Mesenchymal stem cell (in vitro differentiated cells and primary cell): ENCODE data around the gene PPP1R10.
A peak's percentile ranks its signal among the peaks of the same experiment; 100 is the strongest.

Experiments used
- DNase-seq: peaks from one replicate; pipeline ENCODE4 v3.0.0-alpha.2; 2013
- H2AFZ ChIP-seq: one replicate; pipeline ENCODE4 v1.6.1; 2013; ENCODE audit warnings: low read depth, mild to moderate bottlenecking, control low read depth, inconsistent platforms, low read length, moderate library complexity
- H2AK5ac ChIP-seq: 2 replicates; pipeline ENCODE4 v1.6.1; 2013; ENCODE audit warnings: low read length, moderate library complexity, mild to moderate bottlenecking, inconsistent platforms; ENCODE audit not compliant: severe bottlenecking
- H2BK120ac ChIP-seq: one replicate; pipeline ENCODE4 v1.6.1; 2013; ENCODE audit warnings: low read depth, mild to moderate bottlenecking, inconsistent platforms, low read length, moderate library complexity
- H2BK12ac ChIP-seq, 2 experiments: one replicate each; pipeline ENCODE4 v1.6.1; 2013; ENCODE audit warnings: inconsistent platforms in 2 of 2, low read length in 2 of 2, mild to moderate bottlenecking in 2 of 2, moderate library complexity in 2 of 2, control low read depth in 1 of 2
- H2BK15ac ChIP-seq: one replicate; pipeline ENCODE4 v1.6.1; 2013; ENCODE audit warnings: mild to moderate bottlenecking, low read depth, inconsistent platforms; ENCODE audit not compliant: poor library complexity, severe bottlenecking
- H2BK5ac ChIP-seq: 2 replicates; pipeline ENCODE4 v1.6.1; 2013; ENCODE audit warnings: low read depth, mild to moderate bottlenecking, low read length, control low read depth, inconsistent platforms; ENCODE audit not compliant: poor library complexity, severe bottlenecking
- H3K14ac ChIP-seq, 2 experiments: one replicate each; pipeline ENCODE4 v1.6.1; 2013; ENCODE audit warnings: inconsistent platforms in 2 of 2, low read length in 2 of 2, control low read depth in 1 of 2, mild to moderate bottlenecking in 1 of 2, moderate library complexity in 1 of 2
- H3K18ac ChIP-seq, 2 experiments: one replicate each; pipeline ENCODE4 v1.6.1; 2013; ENCODE audit warnings: inconsistent platforms in 2 of 2, low read length in 2 of 2, control low read depth in 1 of 2, low read depth in 1 of 2, mild to moderate bottlenecking in 1 of 2
- H3K23ac ChIP-seq, 2 experiments: one replicate each; pipeline ENCODE4 v1.6.1; 2013; ENCODE audit warnings: inconsistent platforms in 2 of 2, low read length in 2 of 2, mild to moderate bottlenecking in 2 of 2, moderate library complexity in 2 of 2, control low read depth in 1 of 2
- H3K27ac ChIP-seq: 2 replicates; pipeline ENCODE4 v1.5.1; 2013; ENCODE audit warnings: mild to moderate bottlenecking, moderate library complexity, low read length, control low read depth, inconsistent platforms; ENCODE audit not compliant: poor library complexity, severe bottlenecking
- H3K27me3 ChIP-seq, 2 experiments: 2 replicates each; pipeline versions ENCODE4 v1.6.1 to v1.7.0; 2013; ENCODE audit warnings: low read length in 2 of 2, mild to moderate bottlenecking in 2 of 2, moderate library complexity in 2 of 2, control low read depth in 1 of 2, inconsistent platforms in 1 of 2; ENCODE audit not compliant: control insufficient read depth in 1 of 2, insufficient read depth in 1 of 2
- H3K36me3 ChIP-seq, 2 experiments: 2 replicates each; pipeline versions ENCODE4 v1.6.1 to v1.7.0; 2013; ENCODE audit warnings: low read length in 2 of 2, control low read depth in 1 of 2, inconsistent platforms in 1 of 2, low read depth in 1 of 2, mild to moderate bottlenecking in 1 of 2; ENCODE audit not compliant: insufficient read depth in 2 of 2, control insufficient read depth in 1 of 2
- H3K4ac ChIP-seq, 2 experiments: one replicate each; pipeline ENCODE4 v1.6.1; 2013; ENCODE audit warnings: inconsistent platforms in 2 of 2, low read length in 2 of 2, mild to moderate bottlenecking in 2 of 2, moderate library complexity in 2 of 2, control low read depth in 1 of 2, low read depth in 1 of 2
- H3K4me1 ChIP-seq: 2 replicates; pipeline ENCODE4 v1.6.1; 2013; ENCODE audit warnings: low read depth, low read length, control low read depth; ENCODE audit not compliant: control insufficient read depth, insufficient read depth
- H3K4me2 ChIP-seq: 2 replicates; pipeline ENCODE4 v1.6.1; 2013; ENCODE audit warnings: low read length, mild to moderate bottlenecking, inconsistent platforms; ENCODE audit not compliant: poor library complexity, severe bottlenecking
- H3K4me3 ChIP-seq, 2 experiments: 2 replicates each; pipeline versions ENCODE4 v1.5.1 to v1.7.0; 2013; ENCODE audit warnings: low read length in 2 of 2, mild to moderate bottlenecking in 2 of 2, control low read depth in 1 of 2, low read depth in 1 of 2; ENCODE audit not compliant: insufficient read depth in 1 of 2
- H3K79me1 ChIP-seq: replicated peaks from 2 replicates; pipeline ENCODE4 v1.6.1; 2013; ENCODE audit warnings: mild to moderate bottlenecking, control low read depth, low read length, inconsistent platforms; ENCODE audit not compliant: poor library complexity, severe bottlenecking
- H3K9ac ChIP-seq: 2 replicates; pipeline ENCODE4 v1.7.0; 2013; ENCODE audit warnings: mild to moderate bottlenecking, low read length, moderate library complexity
- H3K9me3 ChIP-seq: 2 replicates; pipeline ENCODE4 v1.7.0; 2013; ENCODE audit warnings: mild to moderate bottlenecking, low read length; ENCODE audit not compliant: control insufficient read depth
- H4K8ac ChIP-seq: one replicate; pipeline ENCODE4 v1.6.1; 2013; ENCODE audit warnings: inconsistent platforms, mild to moderate bottlenecking, low read length, moderate library complexity
- H4K91ac ChIP-seq: one replicate; pipeline ENCODE4 v1.6.1; 2013; ENCODE audit warnings: mild to moderate bottlenecking, low read length, inconsistent platforms
- WGBS: methylation state at CpG from one replicate; pipeline ENCODE4 v1.1.7; 2013; ENCODE audit warnings: mixed read lengths; 5-methylcytosine and 5-hydroxymethylcytosine counted together
- small RNA-seq: library from polyadenylated mRNA; stranded (forward); fragments of <200 nt; extraction: miRNeasy Mini kit (QIAGEN cat#:217004); gene quantifications from one replicate; pipeline ENCODE3, GENCODE V24; 2013; ENCODE audit warnings: low read depth

The PPP1R10 gene

GRCh38 chr6:30554962-30555815, 61.9 kb downstream of the PPP1R10 start:
- Histone ChIP-seq H2BK12ac (no peak overlapping the region), H3K4ac (peak overlapping the region; percentile 3 to 89)

GRCh38 chr6:30554404-30554803, 62.6 kb downstream of the PPP1R10 start:
- Histone ChIP-seq H3K18ac (no peak overlapping the region), H3K9ac (peak overlapping the region; percentile 96), H4K8ac (no peak overlapping the region), H3K14ac (no peak overlapping the region), H2BK5ac (no peak overlapping the region), H2BK12ac (no peak overlapping the region), H3K4ac (no peak overlapping the region), H3K9me3 (no peaks in the 10 kb centered on the region), H3K4me1 (peaks cover 4% of the 10 kb centered on the region), H3K23ac (no peak overlapping the region), H3K27ac (no peak overlapping the region), H3K36me3 (peaks cover 34 to 60% of the 10 kb centered on the region in 2 experiments), H3K27me3 (no peaks in the 10 kb centered on the region), H3K79me1 (peaks cover 40% of the 10 kb centered on the region), H2AFZ (no peak overlapping the region), H3K4me2 (peak overlapping the region; percentile 10), H3K4me3 (peak overlapping the region in 1 of 2 experiments; percentile 95), H2BK15ac (no peak overlapping the region), H4K91ac (no peak overlapping the region), H2AK5ac (no peak overlapping the region), H2BK120ac (no peak overlapping the region)
- 95% methylated on average over 4 of the region's 4 CpGs for WGBS
- no peak for DNase-seq

More at GRCh38 chr6:30554962-30555815, 61.9 kb downstream of the PPP1R10 start:
- peak overlapping the region in 1 of 2 experiments; percentile 95 for H3K14ac ChIP-seq
- H3K18ac ChIP-seq, result peak overlapping the region; percentile 91 to 99
- peak overlapping the region; percentile 97 for H2AFZ ChIP-seq
- H4K8ac ChIP-seq, result peak overlapping the region; percentile 81
- H3K9ac ChIP-seq, result peak overlapping the region; percentile 96
- peak overlapping the region; percentile 75 for H3K27ac ChIP-seq
- H2BK5ac ChIP-seq, result no peak overlapping the region
- H3K4me2 ChIP-seq, result peak overlapping the region; percentile 92
- H3K27me3 ChIP-seq, result no peaks in the 10 kb centered on the region
- peak overlapping the region in 1 of 2 experiments; percentile 81 for H3K23ac ChIP-seq
- H3K79me1 ChIP-seq, result peaks cover 43% of the 10 kb centered on the region
- H4K91ac ChIP-seq, result peak overlapping the region; percentile 94
- H2AK5ac ChIP-seq, result no peak overlapping the region
- peaks cover 32 to 55% of the 10 kb centered on the region in 2 experiments for H3K36me3 ChIP-seq
- no peaks in the 10 kb centered on the region for H3K9me3 ChIP-seq
- H3K4me1 ChIP-seq, result peaks cover 4% of the 10 kb centered on the region
- H2BK15ac ChIP-seq, result peak overlapping the region; percentile 99
- peak overlapping the region; percentile 83 to 95 for H3K4me3 ChIP-seq
- peak; percentile 71 for DNase-seq
- 12% methylated on average over 34 of the region's 34 CpGs for WGBS
- H2BK120ac ChIP-seq, result peak overlapping the region; percentile 64

Small RNA genes within 50 kb of the gene (small RNA-seq; reads per million reads assigned to genes)
- 200 reads per million, percentile 94 among the genes with 10 or more reads in this experiment for gene MIR877
